ENCODE measurements around the gene TEAD1. TPM values are rescaled to one million over a fixed set of nuclear protein-coding genes. Genes with fewer than 3 reads are reported as not detected.

TEAD1 gene
- total RNA-seq, 1 donor from 2014 or later, result 17.6 TPM

GRCh38 chr11:12764187-12764914, 90.1 kb downstream of the TEAD1 start:
- Histone ChIP-seq H3K27me3 (ENCODE audit: control insufficient read depth, insufficient read depth, low read length) (no peaks in the 10 kb centered on the region), H3K4me3 (ENCODE audit: low read depth, low read length) (no peak overlapping the region), H3K36me3 (ENCODE audit: control insufficient read depth, insufficient read depth, low read length) (peaks cover 9% of the 10 kb centered on the region)
- DNase-seq (ENCODE audit: low read depth), result no peak
- TF ChIP-seq CTCF (IDR thresholded peaks at IDR 0.05; ENCODE audit: insufficient read depth, low read length, severe bottlenecking), result no peak
- no peak for FAIRE-seq

GRCh38 chr11:12765428-12765827, 91.2 kb downstream of the TEAD1 start:
- Histone ChIP-seq H3K4me3 (ENCODE audit: low read depth, low read length) (no peak overlapping the region), H3K36me3 (ENCODE audit: control insufficient read depth, insufficient read depth, low read length) (peaks cover 9% of the 10 kb centered on the region), H3K27me3 (ENCODE audit: control insufficient read depth, insufficient read depth, low read length) (no peaks in the 10 kb centered on the region)
- DNase-seq (ENCODE audit: low read depth) (no peak), FAIRE-seq (no peak)
- TF ChIP-seq CTCF (IDR thresholded peaks at IDR 0.05; ENCODE audit: insufficient read depth, low read length, severe bottlenecking), result no peak

GRCh38 chr11:12767027-12767426, 92.8 kb downstream of the TEAD1 start:
- Histone ChIP-seq H3K4me3 (ENCODE audit: low read depth, low read length) (no peak overlapping the region), H3K27me3 (ENCODE audit: control insufficient read depth, insufficient read depth, low read length) (no peaks in the 10 kb centered on the region), H3K36me3 (ENCODE audit: control insufficient read depth, insufficient read depth, low read length) (peaks cover 9% of the 10 kb centered on the region)
- no peak for TF ChIP-seq CTCF (IDR thresholded peaks at IDR 0.05; ENCODE audit: insufficient read depth, low read length, severe bottlenecking)
- DNase-seq (ENCODE audit: low read depth) (no peak), FAIRE-seq (no peak)

GRCh38 chr11:12767577-12767976, 93.4 kb downstream of the TEAD1 start:
- no peak overlapping the region for H3K4me3 ChIP-seq (ENCODE audit: low read depth, low read length)
- H3K36me3 ChIP-seq (ENCODE audit: control insufficient read depth, insufficient read depth, low read length), result peaks cover 9% of the 10 kb centered on the region
- FAIRE-seq (no peak), DNase-seq (ENCODE audit: low read depth) (no peak)
- H3K27me3 ChIP-seq (ENCODE audit: control insufficient read depth, insufficient read depth, low read length), result no peaks in the 10 kb centered on the region
- TF ChIP-seq CTCF (IDR thresholded peaks at IDR 0.05; ENCODE audit: insufficient read depth, low read length, severe bottlenecking), result no peak

- H3K36me3 ChIP-seq (ENCODE audit: control insufficient read depth, insufficient read depth, low read length), result peaks cover 11% of the 10 kb centered on the region
- no peak for TF ChIP-seq CTCF (IDR thresholded peaks at IDR 0.05; ENCODE audit: insufficient read depth, low read length, severe bottlenecking)
- FAIRE-seq, result no peak
Measured at GRCh38 chr11:12768726-12769673, 94.8 kb downstream of the TEAD1 start.

More at GRCh38 chr11:12768726-12769673, 94.8 kb downstream of the TEAD1 start:
- DNase-seq (ENCODE audit: low read depth), result no peak
- Histone ChIP-seq H3K27me3 (ENCODE audit: control insufficient read depth, insufficient read depth, low read length) (no peaks in the 10 kb centered on the region), H3K4me3 (ENCODE audit: low read depth, low read length) (no peak overlapping the region)

All from bronchial epithelial cell (primary cell).